GM12878 (cell line): ENCODE data around the gene MED13L. TPM values are rescaled to one million over a fixed set of nuclear protein-coding genes. Genes with fewer than 3 reads are reported as not detected.

ENCODE experiments used
- ATAC-seq: fragments of 200-7000 bp; cut with Tn5 transposase; 3 replicates; pipeline ENCODE4 v1.9.1; 2020; ENCODE audit warnings: mild to moderate bottlenecking, moderate library complexity
- BruUV-seq: library from RNA; stranded (reverse); fragments of 400-500 nt; replicated peaks from 2 replicates; lab custom pipeline; 2021; lab: Mats Ljungman, UMichigan
- CTCF ChIA-PET: fragments of 300-600 bp; sonication (Branson Sonifier 250); formaldehyde crosslinking; extraction: SDS; loops from one replicate; lab custom pipeline; 2021; ENCODE audit warnings: inconsistent platforms; lab: Yijun Ruan, JAX
- POLR2A ChIA-PET: fragments of 350-600 bp; formaldehyde crosslinking; extraction: SDS; loops from one replicate; lab custom pipeline; 2021; ENCODE audit warnings: inconsistent platforms; lab: Charles Lee
- RAD21 ChIA-PET: fragments of 300-600 bp; sonication (Branson Sonifier 250); formaldehyde crosslinking; loops from one replicate; lab custom pipeline; 2023; ENCODE audit warnings: antibody characterized with exemption; ENCODE audit not compliant: unreplicated experiment; lab: Charles Lee
- SMC1A ChIA-PET: fragments of 300-600 bp; sonication (Branson Sonifier 250); formaldehyde crosslinking; loops from one replicate; lab custom pipeline; 2023; ENCODE audit not compliant: unreplicated experiment, uncharacterized antibody; lab: Charles Lee
- DNase-seq: peaks from one replicate; pipeline ENCODE4 v3.0.0-alpha.2; 2011; ENCODE audit warnings: low read depth, low spot score
- FAIRE-seq: peaks from 3 replicates; lab custom pipeline; 2011; peaks lifted over from hg19 to GRCh38; lab: Jason Lieb, UNC
- H2AFZ ChIP-seq: 2 replicates; pipeline ENCODE4 v1.6.0; 2011; ENCODE audit warnings: low read depth, low read length, control low read depth; ENCODE audit not compliant: control insufficient read depth
- H3K27ac ChIP-seq: 2 replicates; pipeline ENCODE4 v1.5.1; 2011; ENCODE audit warnings: control low read depth; ENCODE audit not compliant: control insufficient read depth, insufficient read depth
- H3K27me3 ChIP-seq, 2 experiments: replicated peaks in 1 of 2; 2 replicates each; pipeline versions ENCODE4 v1.6.0 to v1.6.1; 2011; ENCODE audit warnings: low read length in 1 of 2; ENCODE audit not compliant: control insufficient read depth in 2 of 2, insufficient read depth in 2 of 2
- H3K36me3 ChIP-seq, 2 experiments: 2 replicates each; pipeline ENCODE4 v1.5.1; 2011; ENCODE audit warnings: low read length in 1 of 2; ENCODE audit not compliant: control insufficient read depth in 2 of 2, insufficient read depth in 2 of 2
- H3K4me1 ChIP-seq: 2 replicates; pipeline ENCODE4 v1.6.1; 2011; ENCODE audit warnings: mild to moderate bottlenecking, low read length, moderate library complexity, mixed read lengths; ENCODE audit not compliant: control insufficient read depth, insufficient read depth
- H3K4me2 ChIP-seq: 2 replicates; pipeline ENCODE4 v1.6.0; 2011; ENCODE audit warnings: control low read depth; ENCODE audit not compliant: control insufficient read depth, insufficient read depth
- H3K4me3 ChIP-seq: fragments of 200-600 bp; sonication (generic); 2 replicates; pipeline ENCODE4 v1.5.1; 2016
- H3K79me2 ChIP-seq: 2 replicates; pipeline ENCODE4 v1.6.0; 2011; ENCODE audit warnings: low read length; ENCODE audit not compliant: control insufficient read depth, insufficient read depth
- H3K9ac ChIP-seq: 2 replicates; pipeline ENCODE4 v1.8.0; 2011; ENCODE audit warnings: low read length, control low read depth, mixed read lengths; ENCODE audit not compliant: control insufficient read depth, insufficient read depth
- H3K9me3 ChIP-seq: replicated peaks from 3 replicates; pipeline ENCODE4 v1.5.1; 2011; ENCODE audit warnings: mild to moderate bottlenecking, low read length; ENCODE audit not compliant: control insufficient read depth, insufficient read depth
- H4K20me1 ChIP-seq: 2 replicates; pipeline ENCODE4 v1.6.0; 2011; ENCODE audit not compliant: control insufficient read depth, insufficient read depth
- BCL3 ChIP-seq: IDR thresholded peaks from 2 replicates; pipeline ENCODE4 v1.6.1; 2011; ENCODE audit warnings: borderline replicate concordance, low read depth, mild to moderate bottlenecking, moderate library complexity, low read length; ENCODE audit not compliant: insufficient read depth, poor library complexity, severe bottlenecking
- BCLAF1 ChIP-seq: fragments of 450-650 bp; IDR thresholded peaks from 2 replicates; pipeline ENCODE4 v1.6.1; 2017; ENCODE audit warnings: antibody characterized with exemption, mild to moderate bottlenecking, moderate library complexity
- CEBPZ ChIP-seq: fragments of 150-350 bp; IDR thresholded peaks from 2 replicates; pipeline ENCODE4 v1.6.1; 2016; ENCODE audit warnings: low read depth, low read length
- CHD4 ChIP-seq: fragments of 200-600 bp; sonication (generic); IDR thresholded peaks from 2 replicates; pipeline ENCODE4 v1.6.1; 2016; ENCODE audit warnings: mild to moderate bottlenecking
- DPF2 ChIP-seq: fragments of 450-650 bp; IDR thresholded peaks from 2 replicates; pipeline ENCODE4 v1.6.1; 2017; ENCODE audit warnings: mild to moderate bottlenecking
- MAX ChIP-seq: IDR thresholded peaks from 2 replicates; pipeline ENCODE4 v1.6.1; 2012; ENCODE audit warnings: low read depth, low read length, improper control_type of control experiment
- NFYB ChIP-seq: IDR thresholded peaks from 2 replicates; pipeline ENCODE4 v1.6.1; 2011; ENCODE audit warnings: low read depth, mild to moderate bottlenecking, low read length, improper control_type of control experiment, moderate library complexity; ENCODE audit not compliant: insufficient read depth
- POLR2AphosphoS2 ChIP-seq: IDR thresholded peaks from 2 replicates; pipeline ENCODE4 v1.6.1; 2011; ENCODE audit warnings: low read depth, mild to moderate bottlenecking, low read length, improper control_type of control experiment, moderate library complexity
- POU2F2 ChIP-seq: IDR thresholded peaks from 3 replicates; pipeline ENCODE4 v1.6.1; 2011; ENCODE audit warnings: low read depth, mild to moderate bottlenecking, low read length, borderline replicate concordance
- SIN3A ChIP-seq: IDR thresholded peaks from 2 replicates; pipeline ENCODE4 v1.6.1; 2012; ENCODE audit warnings: low read depth, low read length, improper control_type of control experiment
- WGBS: methylation state at CpG from one replicate; pipeline ENCODE4 v1.1.6; 2016; ENCODE audit warnings: low lambda C conversion rate; ENCODE audit not compliant: insufficient replicate concordance, insufficient coverage; ENCODE audit errors: missing lambda C conversion rate; 5-methylcytosine and 5-hydroxymethylcytosine counted together
- in situ Hi-C: fragments of 300-500 bp; cut with MboI; formaldehyde crosslinking; loops from 9 replicates; pipeline ENCODE4 v1.14.3; 2018; ENCODE audit warnings: mixed read lengths
- intact Hi-C: fragments of 100-400 bp; cut with micrococcal nuclease; formaldehyde crosslinking; loops from one replicate; pipeline ENCODE4 v1.14.2; 2022; ENCODE audit not compliant: unreplicated experiment
- polyA plus RNA-seq, 11 experiments: library from polyadenylated mRNA; depleted of rRNA in 4 of 11; unstranded in 6 of 11; stranded (reverse) in 5 of 11; fragments of >200 nt; fragmentation: Nextera tagmentation in 4 of 11; fragmentation: Illumina TruSeq in 1 of 11; extraction: Ambion mirVana in 4 of 11; extraction: Trizol in 1 of 11; gene quantifications; 1 replicate in 1 of 11; 2 replicates in 10 of 11; pipeline versions ENCODE4 v1.2.1 to v1.2.3, GENCODE V29; 2011 to 2016; ENCODE audit warnings: inconsistent platforms in 2 of 11, missing spikeins in 2 of 11, low read depth in 1 of 11
- total RNA-seq, 4 experiments: library from RNA; depleted of rRNA in 3 of 4; stranded (reverse); fragments of >200 nt in 3 of 4; fragmentation: Illumina TruSeq in 1 of 4; extraction: Trizol in 1 of 4; gene quantifications; 2 replicates each; pipeline versions ENCODE4 v1.2.1 to v1.2.3, GENCODE V29; 2013 to 2021

Gene MED13L
- total and polyA plus RNA-seq, 10 of the 15 experiments (the other 5 are each of a cell fraction or from before 2014, with no cell fraction given): 3.7 to 30.1 (median 9.1) TPM

GRCh38 chr12:116276652-116277466 lies 634 bp downstream of the MED13L start (continued):
- TF ChIP-seq MAX: no peak
- TF ChIP-seq, all 136 proteins: peak for 1

GRCh38 chr12:116274551-116275375 lies 2.7 kb downstream of the MED13L start:
- H3K4me3 ChIP-seq: no peak overlapping the region
- H3K4me1 ChIP-seq: no peaks in the 10 kb centered on the region
- H3K27me3 ChIP-seq: peaks cover 0 to 8% of the 10 kb centered on the region in 2 experiments; a peak in 2 of 4 replicates
- ATAC-seq (no peak), FAIRE-seq (no peak), DNase-seq (no peak)
- no peak overlapping the region for H2AFZ ChIP-seq
- H3K9ac ChIP-seq: no peak overlapping the region
- no peaks in the 10 kb centered on the region for H3K9me3 ChIP-seq
- H4K20me1 ChIP-seq: no peaks in the 10 kb centered on the region; the same call in 1 of the 2 replicates
- WGBS: 97% methylated on average over 5 of the region's 5 CpGs
- POLR2A ChIA-PET: no interaction called here
- CTCF ChIA-PET: interaction anchor here (0.6 kb wide), 1 partner anchor 794 kb away, joined by 3 read pairs; no protein-coding TSS in a partner anchor
- H3K27ac ChIP-seq: no peak overlapping the region
- intact Hi-C loops: loop anchor here (5.0 kb wide), 3 partner anchors 63 to 423 kb away; no protein-coding TSS in a partner anchor
- in situ Hi-C loops: no loop called here
- H3K4me2 ChIP-seq: 0 out of 2 replicates have a peak overlapping the region, but pooled peaks have one; percentile 61
- H3K36me3 ChIP-seq: no peaks in the 10 kb centered on the region
- BruUV-seq: no TSS peak
- peaks cover 8% of the 10 kb centered on the region for H3K79me2 ChIP-seq
- SMC1A ChIA-PET: no interaction called here
- RAD21 ChIA-PET: interaction anchor here (0.6 kb wide), 1 partner anchor 9 kb away, joined by 3 read pairs; no protein-coding TSS in a partner anchor
- no peak for TF ChIP-seq CEBPZ
- no peak for TF ChIP-seq CHD4
- TF ChIP-seq BCLAF1: no peak
- TF ChIP-seq NFYB: no peak
- TF ChIP-seq POLR2AphosphoS2: no peak
- TF ChIP-seq SIN3A: no peak
- no peak for TF ChIP-seq POU2F2
- no peak for TF ChIP-seq BCL3
- TF ChIP-seq DPF2: no peak
